ENCODE results near the gene TRPM1. TPM values are rescaled to one million over a fixed set of nuclear protein-coding genes. Genes with fewer than 3 reads are reported as not detected.

Gene TRPM1
- total RNA-seq, 1 donor from 2014 or later: not detected

DNA sequence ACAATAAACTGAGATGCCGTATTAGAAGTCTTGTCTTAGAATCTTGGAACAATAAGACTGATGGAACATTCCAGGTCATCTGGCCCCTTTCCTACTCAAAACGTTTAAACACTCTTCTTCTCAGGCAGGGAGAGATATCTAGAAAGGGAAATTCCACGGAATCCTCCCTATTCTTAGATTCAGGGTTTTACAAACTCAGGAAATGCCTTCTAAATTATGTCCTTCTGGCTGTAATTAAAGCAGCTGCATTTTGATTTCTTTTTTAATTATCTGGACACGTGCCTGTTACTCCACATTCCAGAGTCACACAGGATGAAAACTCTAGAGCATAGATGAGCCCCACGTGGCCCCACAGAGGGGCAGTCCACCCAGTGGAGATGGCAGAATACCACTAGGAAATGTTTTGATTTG, 68.6 kb downstream of the TRPM1 start:
- Mint-ChIP-seq H3K4me3 (ENCODE audit: low read depth) (no peak overlapping the region), H3K9me3 (no peaks in the 10 kb centered on the region), H3K36me3 (ENCODE audit: low read depth) (no peaks in the 10 kb centered on the region), H3K27ac (no peak overlapping the region), H3K4me1 (ENCODE audit: low read depth) (peaks cover 5% of the 10 kb centered on the region), H3K27me3 (ENCODE audit: low read depth) (peaks cover 13% of the 10 kb centered on the region)
- DNase-seq (ENCODE audit: low spot score): no peak
- intact Hi-C loops (cut with micrococcal nuclease): no loop called here

DNA sequence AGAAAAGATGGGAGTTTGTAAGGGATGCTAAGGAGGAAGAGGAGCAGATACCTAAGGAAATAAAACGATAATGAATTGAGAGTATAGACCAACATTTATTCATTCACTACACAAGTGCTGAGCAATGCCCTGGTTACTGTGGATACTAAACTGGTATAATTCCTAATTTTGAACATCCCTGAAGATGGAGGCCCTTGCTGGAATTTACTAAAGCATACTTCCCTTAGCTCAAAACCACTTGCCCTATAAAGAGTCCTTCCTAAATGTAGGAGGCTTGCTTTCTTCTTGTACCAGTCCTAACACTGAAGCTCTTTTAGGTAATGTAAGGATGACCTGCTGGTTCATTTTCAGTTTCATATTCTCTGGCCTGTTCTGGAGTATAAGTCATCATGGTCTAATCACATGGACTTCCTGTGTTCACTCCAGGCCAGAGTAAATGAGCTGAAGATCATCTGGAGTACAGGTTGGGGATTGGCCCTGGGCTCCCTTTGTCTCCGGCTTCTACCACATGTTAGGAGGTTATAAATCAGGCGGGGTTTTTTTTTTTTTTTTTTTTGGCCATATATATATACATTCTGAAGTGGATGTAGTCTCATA, 70.0 kb downstream of the TRPM1 start:
- peaks cover 5% of the 10 kb centered on the region for H3K4me1 Mint-ChIP-seq (ENCODE audit: low read depth)
- H3K36me3 Mint-ChIP-seq (ENCODE audit: low read depth): no peaks in the 10 kb centered on the region
- DNase-seq (ENCODE audit: low spot score): no peak
- intact Hi-C loops (cut with micrococcal nuclease): no loop called here
- no peaks in the 10 kb centered on the region for H3K9me3 Mint-ChIP-seq
- no peak overlapping the region for H3K27ac Mint-ChIP-seq
- peaks cover 18% of the 10 kb centered on the region for H3K27me3 Mint-ChIP-seq (ENCODE audit: low read depth)
- no peak overlapping the region for H3K4me3 Mint-ChIP-seq (ENCODE audit: low read depth)

DNA sequence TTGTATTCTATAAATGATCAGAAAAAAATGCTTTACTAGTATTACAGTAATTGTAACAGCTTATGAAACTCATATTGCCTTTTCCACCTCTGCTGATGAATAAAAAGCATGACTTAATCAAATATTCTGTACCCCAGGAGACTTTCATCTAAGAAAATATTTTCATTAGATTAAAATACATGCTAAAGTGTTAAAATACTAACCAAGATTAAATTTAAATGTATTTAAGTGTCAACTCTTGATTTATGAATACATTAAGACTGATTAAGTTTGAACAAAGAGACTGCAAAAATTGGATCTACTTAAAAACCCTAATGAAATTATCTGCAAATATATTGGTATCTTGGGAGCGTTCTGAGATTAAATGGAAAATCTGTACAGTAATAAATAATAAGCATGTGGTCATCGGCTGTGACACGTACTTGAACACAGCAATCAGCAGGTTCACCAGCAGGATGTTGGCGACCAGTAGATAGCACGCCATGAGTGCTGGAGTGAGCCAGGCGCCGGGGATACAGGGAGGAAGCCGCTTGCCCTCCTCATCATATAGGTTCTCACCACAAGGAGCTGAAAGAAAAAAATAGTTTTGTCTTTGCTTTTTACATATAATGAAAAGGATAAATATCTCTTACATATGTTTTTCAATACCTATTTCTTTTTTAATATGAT, 73.5 kb downstream of the TRPM1 start:
- peaks cover 18% of the 10 kb centered on the region for H3K27me3 Mint-ChIP-seq (ENCODE audit: low read depth)
- H3K36me3 Mint-ChIP-seq (ENCODE audit: low read depth): no peaks in the 10 kb centered on the region
- H3K4me3 Mint-ChIP-seq (ENCODE audit: low read depth): no peak overlapping the region
- intact Hi-C loops (cut with micrococcal nuclease): no loop called here
- H3K27ac Mint-ChIP-seq: no peak overlapping the region
- no peak for DNase-seq (ENCODE audit: low spot score)
- H3K4me1 Mint-ChIP-seq (ENCODE audit: low read depth): peaks cover 5% of the 10 kb centered on the region
- H3K9me3 Mint-ChIP-seq: no peaks in the 10 kb centered on the region

DNA sequence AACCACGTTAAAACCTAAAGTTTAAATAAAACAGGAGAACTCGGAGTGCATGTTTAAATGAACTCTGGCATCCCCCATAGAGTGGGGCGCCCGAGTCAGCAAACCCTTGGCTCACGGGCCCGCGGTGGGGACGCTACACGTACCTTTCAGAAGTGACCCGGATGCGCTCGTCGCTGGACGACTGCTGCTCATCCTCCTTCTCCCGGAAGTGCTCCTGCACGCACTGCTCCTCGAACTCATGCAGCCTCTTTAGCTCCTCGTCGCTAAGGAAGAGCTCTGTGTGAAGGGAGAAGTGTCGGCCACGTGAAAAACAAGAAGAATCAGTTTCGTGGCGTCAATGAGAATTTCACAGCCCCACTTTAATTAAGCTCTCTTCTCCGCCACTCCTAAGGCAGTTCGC, 75.5 kb downstream of the TRPM1 start:
- Mint-ChIP-seq H3K36me3 (ENCODE audit: low read depth) (no peaks in the 10 kb centered on the region), H3K9me3 (no peaks in the 10 kb centered on the region), H3K4me3 (ENCODE audit: low read depth) (no peak overlapping the region), H3K27ac (no peak overlapping the region), H3K4me1 (ENCODE audit: low read depth) (no peaks in the 10 kb centered on the region), H3K27me3 (ENCODE audit: low read depth) (peaks cover 20% of the 10 kb centered on the region)
- intact Hi-C loops (cut with micrococcal nuclease): no loop called here
- no peak for DNase-seq (ENCODE audit: low spot score)

DNA sequence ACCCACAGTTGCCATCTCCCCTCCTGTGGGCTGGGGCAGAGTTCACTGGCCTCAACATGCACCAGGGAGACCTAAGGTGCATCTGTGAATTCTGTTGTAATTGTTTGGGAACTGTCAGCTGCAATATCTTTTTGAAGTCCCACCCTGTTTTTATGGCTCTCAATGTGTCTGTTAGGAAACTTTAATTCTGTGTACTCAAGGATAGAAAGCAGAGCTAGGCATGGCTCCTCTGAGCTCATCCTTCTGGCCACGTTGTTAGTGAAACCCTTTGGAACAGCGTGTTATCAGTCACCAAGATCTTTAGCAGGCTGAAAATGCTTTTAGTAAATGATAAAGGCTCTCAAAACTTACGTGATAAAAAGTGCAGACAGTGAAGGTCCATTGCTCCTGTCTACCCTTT, 76.5 kb downstream of the TRPM1 start:
- Mint-ChIP-seq H3K27ac (no peak overlapping the region), H3K9me3 (no peaks in the 10 kb centered on the region), H3K4me1 (ENCODE audit: low read depth) (no peaks in the 10 kb centered on the region), H3K36me3 (ENCODE audit: low read depth) (no peaks in the 10 kb centered on the region), H3K27me3 (ENCODE audit: low read depth) (peaks cover 19% of the 10 kb centered on the region), H3K4me3 (ENCODE audit: low read depth) (no peak overlapping the region)
- DNase-seq (ENCODE audit: low spot score): no peak
- intact Hi-C loops (cut with micrococcal nuclease): no loop called here

DNA sequence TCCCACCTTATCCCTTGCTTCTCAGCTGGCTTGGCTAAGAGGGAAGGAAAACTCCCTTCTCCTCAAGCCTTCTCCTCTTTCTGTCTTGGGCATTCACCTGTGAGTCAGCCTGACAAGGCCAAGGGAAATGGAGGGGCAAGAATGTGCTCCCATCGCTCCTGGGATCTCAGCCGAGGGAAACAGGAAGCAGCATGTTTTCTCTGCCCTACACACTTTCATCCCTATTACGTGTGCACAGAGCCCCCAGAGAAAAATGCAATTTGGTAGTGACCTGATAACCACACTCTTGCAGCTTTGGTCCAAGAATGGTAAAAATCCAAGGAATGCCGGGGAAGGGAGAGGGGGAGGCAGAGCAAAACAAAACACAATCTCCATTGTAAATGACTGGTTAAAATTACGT, 77.2 kb downstream of the TRPM1 start:
- no peaks in the 10 kb centered on the region for H3K36me3 Mint-ChIP-seq (ENCODE audit: low read depth)
- intact Hi-C loops (cut with micrococcal nuclease): no loop called here
- H3K4me3 Mint-ChIP-seq (ENCODE audit: low read depth): no peak overlapping the region
- DNase-seq (ENCODE audit: low spot score): no peak
- H3K27ac Mint-ChIP-seq: no peak overlapping the region
- H3K4me1 Mint-ChIP-seq (ENCODE audit: low read depth): no peaks in the 10 kb centered on the region
- H3K27me3 Mint-ChIP-seq (ENCODE audit: low read depth): peaks cover 17% of the 10 kb centered on the region
- no peaks in the 10 kb centered on the region for H3K9me3 Mint-ChIP-seq

DNA sequence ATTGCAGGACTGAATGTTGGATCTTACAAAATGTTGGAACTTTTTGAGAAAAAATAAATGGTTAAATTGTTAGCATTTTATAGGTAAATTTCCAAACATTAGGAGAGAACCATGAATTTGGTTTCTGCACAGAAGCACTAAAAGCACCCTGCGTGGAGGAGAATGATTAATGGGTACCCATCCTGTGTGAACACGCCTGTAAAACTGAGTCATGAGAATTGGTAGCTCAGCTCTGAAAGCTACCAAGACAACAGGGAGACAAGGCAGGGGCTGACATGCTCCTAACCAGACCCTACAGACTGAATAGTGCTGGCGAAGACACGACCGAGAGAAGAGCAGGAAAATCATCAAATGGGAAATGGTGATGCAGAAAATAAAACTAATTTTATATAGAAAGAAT, 77.7 kb downstream of the TRPM1 start:
- no peak for DNase-seq (ENCODE audit: low spot score)
- Mint-ChIP-seq H3K27ac (no peak overlapping the region), H3K36me3 (ENCODE audit: low read depth) (no peaks in the 10 kb centered on the region), H3K4me1 (ENCODE audit: low read depth) (no peaks in the 10 kb centered on the region), H3K27me3 (ENCODE audit: low read depth) (peaks cover 13% of the 10 kb centered on the region), H3K9me3 (no peaks in the 10 kb centered on the region), H3K4me3 (ENCODE audit: low read depth) (no peak overlapping the region)
- intact Hi-C loops (cut with micrococcal nuclease): no loop called here

DNA sequence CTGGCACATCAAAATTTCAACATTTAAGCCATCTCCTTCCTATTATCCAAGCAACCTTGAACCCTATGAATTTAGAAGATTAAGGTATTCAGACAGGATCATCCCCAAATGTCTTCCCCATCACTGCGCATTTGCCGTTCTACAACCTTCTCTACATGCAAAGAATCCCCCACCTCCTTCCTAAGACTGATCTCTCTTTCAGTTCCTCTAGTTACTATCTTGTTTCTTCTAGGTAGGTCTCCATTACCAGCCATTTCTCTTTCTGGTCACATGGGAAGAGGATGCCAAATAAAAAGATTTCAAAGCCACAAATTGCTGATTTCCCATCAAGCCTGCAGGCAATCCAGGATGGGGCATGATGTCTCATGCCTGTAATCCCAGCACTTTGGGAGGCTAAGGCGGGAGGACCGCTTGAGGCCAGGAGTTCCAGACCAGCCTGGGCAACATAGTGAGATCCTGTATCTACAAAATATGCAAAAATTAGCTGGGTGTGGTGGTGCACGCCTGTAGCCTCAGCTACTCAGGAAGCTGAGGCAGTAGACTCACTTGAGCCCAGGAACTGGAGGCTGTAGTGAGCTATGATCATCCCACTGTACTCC, 80.4 kb downstream of the TRPM1 start:
- H3K27me3 Mint-ChIP-seq (ENCODE audit: low read depth): peaks cover 5% of the 10 kb centered on the region
- H3K27ac Mint-ChIP-seq: no peak overlapping the region
- H3K36me3 Mint-ChIP-seq (ENCODE audit: low read depth): no peaks in the 10 kb centered on the region
- no peaks in the 10 kb centered on the region for H3K4me1 Mint-ChIP-seq (ENCODE audit: low read depth)
- no peak for DNase-seq (ENCODE audit: low spot score)
- no peak overlapping the region for H3K4me3 Mint-ChIP-seq (ENCODE audit: low read depth)
- no peaks in the 10 kb centered on the region for H3K9me3 Mint-ChIP-seq
- intact Hi-C loops (cut with micrococcal nuclease): no loop called here

DNA sequence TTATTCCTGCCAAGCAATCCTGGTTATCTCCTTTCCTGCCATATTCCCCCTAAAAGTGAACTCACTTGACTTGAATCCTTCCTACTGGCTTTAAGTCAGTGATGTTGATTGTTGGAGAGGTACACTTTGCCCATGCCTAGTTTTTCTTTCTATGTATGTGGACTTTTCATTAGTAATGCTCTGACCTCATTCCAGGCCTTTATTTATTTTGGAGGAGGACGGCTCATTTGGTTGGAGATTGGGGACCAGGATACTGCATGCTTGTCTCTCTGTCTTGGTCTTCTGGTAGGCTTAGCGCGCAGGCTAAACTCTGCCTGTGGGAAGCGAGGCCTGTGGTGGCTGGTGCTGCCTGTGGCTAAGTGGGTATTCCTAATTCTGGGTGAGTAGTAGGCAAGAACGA, 81.0 kb downstream of the TRPM1 start:
- peaks cover 5% of the 10 kb centered on the region for H3K27me3 Mint-ChIP-seq (ENCODE audit: low read depth)
- H3K4me3 Mint-ChIP-seq (ENCODE audit: low read depth): no peak overlapping the region
- no peaks in the 10 kb centered on the region for H3K9me3 Mint-ChIP-seq
- no peak overlapping the region for H3K27ac Mint-ChIP-seq
- no peaks in the 10 kb centered on the region for H3K4me1 Mint-ChIP-seq (ENCODE audit: low read depth)
- intact Hi-C loops (cut with micrococcal nuclease): no loop called here
- H3K36me3 Mint-ChIP-seq (ENCODE audit: low read depth): no peaks in the 10 kb centered on the region
- DNase-seq (ENCODE audit: low spot score): no peak

DNA sequence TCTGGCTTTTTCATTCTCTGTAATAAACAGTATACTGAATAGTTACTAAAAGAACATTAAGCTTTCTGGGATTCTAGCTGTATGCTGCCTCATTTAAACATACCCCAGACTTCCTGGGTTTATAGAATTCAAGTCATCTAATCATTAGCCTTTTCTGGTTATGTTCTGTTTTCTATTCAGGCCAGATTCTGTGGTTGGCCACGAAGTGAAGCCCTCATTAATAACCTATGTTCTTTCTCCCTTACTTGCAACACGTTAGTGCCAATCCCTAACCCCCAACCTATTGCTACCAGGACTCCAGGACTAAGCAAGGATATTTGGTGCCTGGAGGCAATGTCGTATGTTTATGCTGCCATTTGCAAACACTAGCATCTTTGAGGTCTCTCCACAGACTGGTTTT, 81.5 kb downstream of the TRPM1 start:
- Mint-ChIP-seq H3K36me3 (ENCODE audit: low read depth) (no peaks in the 10 kb centered on the region), H3K4me1 (ENCODE audit: low read depth) (no peaks in the 10 kb centered on the region), H3K4me3 (ENCODE audit: low read depth) (no peak overlapping the region), H3K9me3 (no peaks in the 10 kb centered on the region), H3K27me3 (ENCODE audit: low read depth) (peaks cover 5% of the 10 kb centered on the region), H3K27ac (no peak overlapping the region)
- intact Hi-C loops (cut with micrococcal nuclease): no loop called here
- no peak for DNase-seq (ENCODE audit: low spot score)

DNA sequence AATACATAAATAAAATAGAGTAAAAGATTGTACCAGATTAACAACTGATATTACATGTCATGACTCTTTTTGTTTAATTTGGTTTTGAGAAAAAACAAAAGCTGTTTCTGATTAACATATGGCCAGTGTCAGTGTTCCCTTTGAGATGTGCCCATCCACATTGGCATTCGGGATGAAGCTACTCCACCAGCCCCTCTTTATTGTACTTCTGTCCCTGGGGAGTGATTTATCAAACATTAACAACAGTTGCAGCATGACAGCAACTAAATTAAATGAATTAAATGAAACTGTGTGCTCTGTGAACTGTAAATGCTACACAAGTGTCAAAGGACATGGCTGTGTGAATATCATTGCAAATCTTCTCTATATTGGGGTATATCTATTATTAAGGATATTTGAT, 84.2 kb downstream of the TRPM1 start:
- Mint-ChIP-seq H3K9me3 (peaks cover 13% of the 10 kb centered on the region), H3K4me1 (ENCODE audit: low read depth) (peaks cover 11% of the 10 kb centered on the region), H3K27ac (no peak overlapping the region), H3K36me3 (ENCODE audit: low read depth) (peaks cover 7% of the 10 kb centered on the region), H3K27me3 (ENCODE audit: low read depth) (peaks cover 7% of the 10 kb centered on the region), H3K4me3 (ENCODE audit: low read depth) (no peak overlapping the region)
- intact Hi-C loops (cut with micrococcal nuclease): no loop called here
- no peak for DNase-seq (ENCODE audit: low spot score)

DNA sequence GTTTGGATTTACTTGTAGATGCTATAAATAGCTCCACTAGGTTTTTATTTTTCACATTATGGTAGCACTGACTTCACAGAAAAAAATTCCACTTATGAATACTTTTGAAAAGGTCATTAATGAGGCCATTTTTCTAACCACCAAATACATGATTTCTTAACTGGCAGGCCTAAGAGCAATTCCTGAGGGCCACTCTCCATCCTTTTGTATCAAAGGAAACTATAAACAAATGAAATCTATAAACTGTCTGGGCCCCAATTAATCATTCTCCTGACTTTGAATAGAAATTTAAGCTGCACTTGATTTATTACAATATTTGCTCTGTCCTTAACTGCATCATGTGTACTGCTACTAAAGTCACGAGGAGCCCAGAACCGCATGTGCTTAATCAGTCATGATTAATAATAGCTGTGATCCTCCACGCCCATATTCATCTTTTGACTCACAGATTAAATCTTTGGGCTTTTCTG, 85.0 kb downstream of the TRPM1 start:
- H3K4me3 Mint-ChIP-seq (ENCODE audit: low read depth): no peak overlapping the region
- intact Hi-C loops (cut with micrococcal nuclease): no loop called here
- DNase-seq (ENCODE audit: low spot score): no peak
- peaks cover 8% of the 10 kb centered on the region for H3K27me3 Mint-ChIP-seq (ENCODE audit: low read depth)
- H3K4me1 Mint-ChIP-seq (ENCODE audit: low read depth): peaks cover 11% of the 10 kb centered on the region
- peaks cover 9% of the 10 kb centered on the region for H3K36me3 Mint-ChIP-seq (ENCODE audit: low read depth)
- peaks cover 20% of the 10 kb centered on the region for H3K9me3 Mint-ChIP-seq
- no peak overlapping the region for H3K27ac Mint-ChIP-seq

DNA sequence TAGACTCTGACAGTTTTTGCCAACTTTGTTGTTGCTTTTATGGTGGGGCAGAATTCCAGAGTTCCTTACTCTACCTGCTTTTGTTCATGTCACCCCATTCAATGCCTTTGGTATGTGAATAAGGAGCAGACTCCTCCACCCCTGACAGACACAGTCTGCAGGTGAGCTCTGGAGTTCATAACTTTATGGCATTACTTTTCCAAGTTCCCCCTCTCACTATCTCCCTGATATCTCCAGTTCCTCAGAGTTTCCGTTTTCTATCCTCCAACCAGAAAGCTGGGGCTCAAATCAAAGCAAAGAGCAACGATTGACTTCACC, 87.0 kb downstream of the TRPM1 start:
- Mint-ChIP-seq H3K4me3 (ENCODE audit: low read depth) (no peak overlapping the region), H3K27me3 (ENCODE audit: low read depth) (peaks cover 12% of the 10 kb centered on the region), H3K4me1 (ENCODE audit: low read depth) (peaks cover 11% of the 10 kb centered on the region), H3K36me3 (ENCODE audit: low read depth) (peaks cover 9% of the 10 kb centered on the region), H3K27ac (no peak overlapping the region), H3K9me3 (peaks cover 20% of the 10 kb centered on the region)
- intact Hi-C loops (cut with micrococcal nuclease): no loop called here
- no peak for DNase-seq (ENCODE audit: low spot score)
